Effector CD4-positive, alpha-beta T cell (primary cell): ENCODE measurements around the gene HEPACAM2. TPM values are rescaled to one million over a fixed set of nuclear protein-coding genes. Genes with fewer than 3 reads are reported as not detected.
A peak's percentile ranks its signal among the peaks of the same experiment; 100 is the strongest.

ENCODE experiments used
- DNase-seq: peaks from one replicate; pipeline ENCODE4 v3.0.0-alpha.2; 2020
- total RNA-seq: gene quantifications from one replicate; lab custom pipeline; 2026; lab: John Stamatoyannopoulos, UW

Gene HEPACAM2
- not detected for total RNA-seq

GRCh38 chr7:93226310-93226709 lies at the start of gene HEPACAM2:
HEPACAM2 (minus strand) TSS chr7:93226469.
- DNase-seq: no peak

- DNase-seq: no peak
Observed at GRCh38 chr7:93265220-93265619, 39.0 kb upstream of the HEPACAM2 start.

DNA sequence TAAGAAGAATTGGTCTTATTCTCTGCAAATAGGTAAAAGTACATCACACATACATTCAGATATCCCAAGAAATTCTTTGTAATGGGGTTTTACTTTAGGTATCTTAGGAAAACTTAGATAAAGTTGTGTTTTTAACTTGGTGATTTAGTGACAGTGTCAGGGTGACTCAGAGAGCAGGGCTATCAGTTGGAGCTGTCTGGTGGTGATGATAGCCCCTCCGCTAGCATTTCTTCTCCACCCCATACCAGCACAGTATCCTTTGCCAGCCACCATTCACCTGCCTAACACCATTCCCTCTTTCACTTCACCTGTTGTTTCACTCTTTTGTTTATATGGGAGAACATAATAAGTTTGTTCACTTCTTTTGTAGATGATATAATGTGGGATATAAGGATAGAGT lies 36.3 kb upstream of the HEPACAM2 start:
- no peak for DNase-seq

- no peak for DNase-seq
Observed at GRCh38 chr7:93258661-93259060, 32.4 kb upstream of the HEPACAM2 start.

- no peak for DNase-seq
Observed at GRCh38 chr7:93249491-93250148, 23.4 kb upstream of the HEPACAM2 start.

- no peak for DNase-seq
Observed at GRCh38 chr7:93245525-93246432, 19.5 kb upstream of the HEPACAM2 start.

GRCh38 chr7:93242106-93242505 lies 15.8 kb upstream of the HEPACAM2 start:
- DNase-seq: no peak

- no peak for DNase-seq
Observed at GRCh38 chr7:93239824-93240223, 13.6 kb upstream of the HEPACAM2 start.

- no peak for DNase-seq
Observed at GRCh38 chr7:93238748-93239147, 12.5 kb upstream of the HEPACAM2 start.

- DNase-seq: no peak
Observed at GRCh38 chr7:93238131-93238530, 11.9 kb upstream of the HEPACAM2 start.

- DNase-seq: no peak
Observed at GRCh38 chr7:93235541-93235940, 9.3 kb upstream of the HEPACAM2 start.

DNA sequence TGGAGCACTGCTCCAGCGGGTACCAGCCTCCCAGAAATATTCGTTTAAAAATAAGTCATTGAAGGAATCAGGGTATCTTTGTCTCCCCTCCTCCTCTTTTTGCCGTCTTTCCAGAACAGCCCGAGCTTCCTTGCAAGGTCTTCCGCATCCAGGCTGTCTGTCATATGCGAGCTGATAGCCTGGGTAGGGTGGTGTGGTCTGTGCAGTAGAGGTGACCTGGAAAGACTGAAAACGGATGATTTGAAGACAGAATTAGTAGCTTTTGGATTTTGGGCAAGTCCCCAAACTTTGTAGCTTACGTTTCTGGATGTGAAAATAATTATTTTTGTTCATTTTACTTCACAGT lies 6.4 kb upstream of the HEPACAM2 start:
- no peak for DNase-seq

DNA sequence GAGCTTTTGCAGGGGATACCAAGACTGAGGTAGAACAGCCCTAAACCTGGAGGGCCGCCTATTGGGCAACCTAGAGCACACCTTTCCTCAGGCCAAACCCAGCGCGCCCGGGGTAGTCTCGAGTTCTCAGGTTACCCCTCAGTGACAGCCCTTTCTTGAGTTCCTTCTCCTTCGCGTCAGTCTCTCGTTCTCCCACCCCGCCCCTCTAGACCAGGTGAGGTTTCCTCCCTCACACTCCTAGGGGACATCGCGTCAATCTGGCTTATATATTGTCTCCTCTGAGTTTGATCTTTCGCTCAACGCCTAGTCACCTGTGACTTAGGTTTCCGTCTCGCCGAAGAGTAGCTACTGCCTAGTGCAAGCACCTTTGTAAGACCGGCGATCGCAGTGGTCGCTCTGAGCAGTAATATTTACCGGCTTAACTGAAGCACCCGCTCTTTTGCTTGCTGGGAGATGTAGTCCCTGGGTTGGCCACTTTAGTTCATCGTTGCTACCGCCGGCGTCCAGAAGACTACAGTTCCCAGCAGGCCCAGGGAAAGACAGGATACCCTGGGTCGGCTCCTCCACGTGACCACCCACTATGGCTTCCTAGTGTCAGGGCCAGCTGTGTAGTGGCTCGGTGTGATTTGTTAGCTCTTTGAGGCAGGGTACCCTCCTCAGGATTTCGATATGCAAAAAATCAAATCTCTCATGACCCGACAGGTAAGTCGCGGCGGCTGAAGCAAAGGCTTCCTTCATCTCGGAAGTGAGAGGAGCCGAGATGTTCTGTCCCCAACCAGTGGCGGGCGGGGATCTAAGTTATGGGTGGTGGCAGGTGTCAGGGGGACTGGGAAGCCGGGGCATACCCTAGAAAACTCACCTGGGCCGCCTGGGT lies 5.8 kb upstream of the HEPACAM2 start, which contains the start of gene VPS50:
Gene VPS50 (plus strand): TSS at position 568 of the 874 bp plus-strand sequence. CDS start 102 bp downstream, at position 670.
- peak; percentile 94 for DNase-seq

GRCh38 chr7:93231259-93231658 lies 5.0 kb upstream of the HEPACAM2 start:
- DNase-seq: no peak

- DNase-seq: peak; percentile 6
Observed at GRCh38 chr7:93228302-93228701, 2.0 kb upstream of the HEPACAM2 start.

DNA sequence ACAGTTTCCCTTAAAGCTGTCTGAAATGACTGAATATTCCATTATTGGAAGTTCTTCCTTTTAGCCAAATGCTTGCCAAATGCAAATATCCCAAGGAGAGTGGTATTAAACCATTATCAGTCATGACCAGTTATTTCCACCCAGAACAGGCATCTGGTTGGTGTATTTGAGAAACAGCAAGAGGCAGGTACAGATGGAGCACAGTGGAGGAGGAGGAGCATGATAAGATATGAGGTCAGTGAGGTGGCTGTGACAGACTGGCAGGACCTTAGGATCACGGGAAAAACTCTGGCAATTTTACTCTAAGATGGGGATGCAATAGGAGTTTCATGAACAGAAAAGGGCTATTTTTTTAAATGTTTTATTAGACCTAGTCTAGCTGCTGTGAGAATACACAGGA lies 6.4 kb downstream of the HEPACAM2 start:
- DNase-seq: no peak

DNA sequence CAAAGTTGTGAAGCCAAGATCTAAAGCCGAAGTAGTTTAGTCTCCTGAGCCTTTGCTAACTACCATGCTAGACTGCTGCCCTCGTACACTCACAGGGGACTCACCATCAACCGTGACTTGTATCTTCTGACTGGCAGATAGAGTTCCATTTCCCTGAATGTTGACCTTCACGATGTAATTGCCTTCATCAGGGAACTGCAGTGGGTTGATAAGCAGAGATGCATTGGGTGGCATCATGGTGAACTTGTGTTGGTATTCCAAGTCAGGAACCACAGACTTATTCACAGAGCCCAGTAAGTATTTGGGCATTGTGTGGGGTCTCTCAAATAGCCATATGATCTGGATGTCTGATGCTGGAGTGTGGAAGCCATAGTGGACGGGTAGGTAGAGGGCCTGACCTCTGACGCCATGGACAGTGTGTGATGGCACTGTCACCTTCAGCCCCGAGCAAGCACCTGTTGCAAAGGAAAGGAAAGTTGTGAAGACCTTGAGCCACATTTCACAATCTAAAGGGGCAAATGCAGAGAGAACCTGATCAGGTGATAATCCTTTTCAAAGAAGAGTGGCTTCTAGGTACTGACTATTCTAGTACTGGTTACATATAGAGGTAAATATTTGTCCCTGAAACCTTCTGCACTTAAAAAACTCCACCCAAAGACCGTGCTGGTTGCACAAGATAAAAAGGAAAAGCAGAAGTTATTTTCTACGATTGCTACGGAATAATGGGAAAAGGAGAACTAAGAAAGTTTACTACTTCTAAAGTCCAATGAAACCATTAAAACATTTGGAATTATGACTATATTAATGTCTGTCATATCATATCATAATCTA lies 7.1 kb downstream of the HEPACAM2 start:
- no peak for DNase-seq

DNA sequence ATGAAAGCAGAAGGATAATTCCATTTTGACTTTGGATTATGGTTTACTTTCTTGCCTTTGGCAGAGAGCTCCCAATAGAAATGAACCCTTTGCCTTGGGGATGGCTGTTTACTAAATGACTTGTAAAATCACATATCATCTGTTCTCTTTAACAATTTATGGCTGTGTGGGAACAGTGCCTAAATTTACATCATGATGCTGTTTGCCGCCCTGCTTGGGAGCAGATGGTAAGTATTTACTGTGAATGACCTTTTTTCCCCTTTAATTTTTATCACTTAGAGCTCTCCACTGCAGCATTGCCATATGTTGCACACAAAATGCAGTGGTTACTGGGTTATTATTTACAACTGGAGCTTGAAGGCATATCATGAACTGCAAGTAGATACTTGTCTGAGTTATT lies 13.4 kb downstream of the HEPACAM2 start:
- no peak for DNase-seq

GRCh38 chr7:93211228-93211818 lies 14.9 kb downstream of the HEPACAM2 start:
- no peak for DNase-seq

- no peak for DNase-seq
Observed at GRCh38 chr7:93205046-93205445, 21.2 kb downstream of the HEPACAM2 start.

GRCh38 chr7:93203496-93203895 lies 22.8 kb downstream of the HEPACAM2 start:
- no peak for DNase-seq
